ENCODE measurements around the gene ASAP2. TPM values are rescaled to one million over a fixed set of nuclear protein-coding genes. Genes with fewer than 3 reads are reported as not detected.

Gene ASAP2
- total RNA-seq, 1 donor from 2014 or later = 45.6 TPM

GRCh38 chr2:9303528-9304225 is 97.1 kb downstream of the ASAP2 start:
- Mint-ChIP-seq H3K36me3 (peaks cover 15% of the 10 kb centered on the region), H3K27ac (no peak overlapping the region), H3K4me3 (no peak overlapping the region), H3K4me1 (ENCODE audit: unreplicated experiment) (peaks cover 22% of the 10 kb centered on the region), H3K27me3 (no peaks in the 10 kb centered on the region), H3K9me3 (no peaks in the 10 kb centered on the region)
- DNase-seq (ENCODE audit: extremely low spot score, unreplicated experiment) = no peak
- TF ChIP-seq CTCF (conservative IDR thresholded peaks at IDR 0.05) = no peak

- no peak for DNase-seq (ENCODE audit: extremely low spot score, unreplicated experiment)
- H3K4me1 Mint-ChIP-seq (ENCODE audit: unreplicated experiment) = peaks cover 26% of the 10 kb centered on the region
- TF ChIP-seq CTCF (conservative IDR thresholded peaks at IDR 0.05) = no peak
- H3K27me3 Mint-ChIP-seq = no peaks in the 10 kb centered on the region
- no peaks in the 10 kb centered on the region for H3K9me3 Mint-ChIP-seq
- H3K4me3 Mint-ChIP-seq = no peak overlapping the region
- peak overlapping the region; percentile 26 for H3K27ac Mint-ChIP-seq
- H3K36me3 Mint-ChIP-seq = peaks cover 6% of the 10 kb centered on the region
Measured at GRCh38 chr2:9306911-9307310, 100.3 kb downstream of the ASAP2 start.

- Mint-ChIP-seq H3K9me3 (no peaks in the 10 kb centered on the region), H3K27ac (peak overlapping the region; percentile 34), H3K4me3 (no peak overlapping the region), H3K4me1 (ENCODE audit: unreplicated experiment) (peaks cover 26% of the 10 kb centered on the region), H3K27me3 (no peaks in the 10 kb centered on the region), H3K36me3 (peaks cover 6% of the 10 kb centered on the region)
- no peak for TF ChIP-seq CTCF (conservative IDR thresholded peaks at IDR 0.05)
- DNase-seq (ENCODE audit: extremely low spot score, unreplicated experiment) = no peak
Measured at GRCh38 chr2:9307535-9307934, 100.9 kb downstream of the ASAP2 start.

GRCh38 chr2:9308186-9308955 is 101.8 kb downstream of the ASAP2 start:
- no peak for DNase-seq (ENCODE audit: extremely low spot score, unreplicated experiment)
- Mint-ChIP-seq H3K36me3 (no peaks in the 10 kb centered on the region), H3K4me1 (ENCODE audit: unreplicated experiment) (peaks cover 26% of the 10 kb centered on the region), H3K9me3 (no peaks in the 10 kb centered on the region), H3K27me3 (no peaks in the 10 kb centered on the region), H3K27ac (no peak overlapping the region), H3K4me3 (no peak overlapping the region)
- no peak for TF ChIP-seq CTCF (conservative IDR thresholded peaks at IDR 0.05)

GRCh38 chr2:9309147-9309546 is 102.5 kb downstream of the ASAP2 start:
- H3K27ac Mint-ChIP-seq = no peak overlapping the region
- no peaks in the 10 kb centered on the region for H3K27me3 Mint-ChIP-seq
- H3K36me3 Mint-ChIP-seq = peaks cover 4% of the 10 kb centered on the region
- no peak for TF ChIP-seq CTCF (conservative IDR thresholded peaks at IDR 0.05)
- H3K4me1 Mint-ChIP-seq (ENCODE audit: unreplicated experiment) = peaks cover 26% of the 10 kb centered on the region
- no peak overlapping the region for H3K4me3 Mint-ChIP-seq
- no peak for DNase-seq (ENCODE audit: extremely low spot score, unreplicated experiment)
- H3K9me3 Mint-ChIP-seq = no peaks in the 10 kb centered on the region

Data from type B pancreatic cell (in vitro differentiated cells).